NCI-H2171 treated with DMSO at 0.1 percent for 48 hours (cell line): ENCODE measurements around the gene SHC4.
"Not testable (repeated sequence)": the region's sequence is repeated elsewhere in the genome, so short reads cannot be mapped to it uniquely, and the experiment has no call there.

Experiments used
- DNase-seq: peaks from one replicate; lab custom pipeline; 2025; lab: John Stamatoyannopoulos, UW

Gene SHC4

DNA sequence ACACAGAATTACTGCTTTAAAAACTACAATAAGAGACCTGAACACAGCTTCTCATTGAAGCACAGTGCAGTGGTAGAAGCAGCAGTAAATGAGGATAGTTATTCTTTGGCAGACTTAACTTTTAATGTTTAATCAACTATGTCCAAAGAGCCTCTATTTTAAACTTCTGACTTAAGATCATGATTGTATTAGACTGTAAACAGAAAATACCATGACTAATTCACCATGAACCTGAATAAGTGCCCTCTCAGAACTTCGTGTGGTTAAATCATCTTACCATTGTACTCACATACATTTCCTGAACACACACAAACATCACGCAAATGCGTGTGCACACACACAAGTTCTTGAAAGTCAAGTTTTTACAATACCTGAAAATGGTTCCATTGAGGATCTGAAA, 166.8 kb downstream of the SHC4 start:
- no peak for DNase-seq

DNA sequence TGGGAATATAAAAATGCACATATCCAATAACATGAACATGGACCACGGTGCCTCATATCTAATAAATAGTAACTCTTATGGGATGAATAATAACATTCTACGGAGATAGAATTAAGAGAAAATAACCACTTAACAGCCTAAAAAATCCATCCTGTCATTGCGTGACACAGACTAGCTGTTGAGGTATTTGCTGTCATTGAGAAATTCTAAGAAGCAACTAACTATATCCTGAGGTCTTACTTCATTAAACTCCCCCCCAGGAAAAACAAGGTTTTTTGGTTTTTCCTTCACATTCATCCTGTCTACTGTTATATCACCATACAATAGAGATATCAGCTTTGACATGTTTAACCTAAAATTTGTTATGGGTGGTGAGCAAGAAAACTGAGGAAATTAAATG, 167.2 kb downstream of the SHC4 start:
- no peak for DNase-seq

DNA sequence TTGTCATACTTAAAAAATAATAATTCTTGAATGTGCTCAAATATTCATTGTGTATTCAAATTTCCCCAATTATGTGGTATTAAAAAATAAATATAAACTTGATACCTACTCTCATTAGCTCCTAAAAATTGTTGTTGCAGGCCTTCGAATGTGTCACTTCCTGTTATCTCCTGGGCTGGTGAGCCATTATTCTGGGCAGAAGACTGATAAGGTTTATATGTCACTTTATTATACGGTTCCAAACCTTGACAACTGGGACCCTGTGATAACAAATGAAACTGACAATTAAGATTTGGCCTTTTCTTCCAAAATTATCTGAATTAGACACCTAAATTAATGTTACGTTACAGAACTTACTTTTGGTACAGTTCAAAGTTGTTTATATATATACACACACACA, 167.8 kb downstream of the SHC4 start:
- no peak for DNase-seq

DNA sequence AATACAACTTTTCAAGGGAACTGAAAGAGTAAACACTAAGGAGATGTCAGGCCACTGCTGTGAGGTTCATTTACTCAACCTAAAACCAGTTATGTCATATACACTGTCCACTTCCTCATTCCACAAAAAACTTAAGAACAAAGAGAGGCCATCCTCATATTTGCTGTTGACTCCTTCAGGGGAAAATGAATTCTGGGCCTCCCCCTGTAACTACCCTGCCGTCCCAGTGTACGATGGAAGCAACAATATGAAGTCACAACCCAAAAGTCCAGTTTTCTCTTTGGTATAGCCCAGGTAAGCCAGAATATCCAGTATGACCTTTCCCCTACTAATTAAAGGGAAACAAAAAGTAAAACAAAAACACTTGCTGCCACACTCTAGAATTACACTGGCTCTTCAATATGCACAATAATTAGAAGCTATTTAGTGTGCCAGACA, 169.0 kb downstream of the SHC4 start:
- no peak for DNase-seq

DNA sequence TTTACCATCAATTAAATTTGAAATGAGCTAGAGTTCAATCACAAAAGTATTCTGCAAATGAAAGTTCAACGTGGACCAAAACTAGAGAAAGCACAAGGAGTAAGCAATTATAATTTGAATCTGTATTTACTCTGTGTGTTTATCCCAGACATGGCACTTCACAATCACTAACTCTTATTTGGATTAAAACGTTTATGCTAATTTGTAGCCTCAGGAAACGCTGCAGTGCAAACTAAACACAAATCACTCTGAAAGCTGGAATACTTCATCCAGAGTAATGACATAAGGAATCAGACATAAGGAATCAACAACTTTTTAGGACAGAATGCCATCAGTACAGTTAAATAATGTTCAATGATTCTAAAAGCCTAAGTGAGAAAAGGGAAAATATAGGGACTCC, 171.3 kb downstream of the SHC4 start:
- no peak for DNase-seq

DNA sequence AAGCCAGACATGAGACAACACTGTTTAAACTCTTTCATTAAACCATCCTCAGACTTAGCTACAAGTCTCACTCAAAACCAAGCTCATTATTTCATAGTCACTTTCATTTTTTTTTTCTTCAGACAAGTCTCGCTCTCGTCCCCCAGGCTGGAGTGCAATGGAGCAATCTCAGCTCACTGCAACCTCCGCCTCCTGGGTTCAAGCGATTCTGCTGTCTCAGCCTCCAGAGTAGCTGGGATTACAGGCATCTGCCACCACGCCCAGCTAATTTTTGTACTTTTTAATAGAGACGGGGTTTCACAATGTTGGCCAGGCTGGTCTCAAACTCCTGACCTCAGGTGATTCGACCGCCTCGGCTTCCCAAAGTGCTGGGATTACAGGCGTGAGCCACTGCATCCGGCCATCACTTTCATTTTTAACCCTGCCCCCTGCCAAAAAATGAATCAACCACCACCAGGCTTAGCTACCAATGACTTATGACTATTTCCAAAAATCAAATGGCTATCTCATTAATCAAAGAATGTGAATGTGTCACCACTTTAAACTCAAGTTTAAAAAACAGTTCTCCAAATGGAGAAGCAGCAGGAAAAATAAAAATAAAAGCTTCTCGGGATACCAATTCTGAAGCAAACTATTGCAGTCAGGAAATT, 173.1 kb downstream of the SHC4 start:
- DNase-seq: not testable (repeated sequence)

DNA sequence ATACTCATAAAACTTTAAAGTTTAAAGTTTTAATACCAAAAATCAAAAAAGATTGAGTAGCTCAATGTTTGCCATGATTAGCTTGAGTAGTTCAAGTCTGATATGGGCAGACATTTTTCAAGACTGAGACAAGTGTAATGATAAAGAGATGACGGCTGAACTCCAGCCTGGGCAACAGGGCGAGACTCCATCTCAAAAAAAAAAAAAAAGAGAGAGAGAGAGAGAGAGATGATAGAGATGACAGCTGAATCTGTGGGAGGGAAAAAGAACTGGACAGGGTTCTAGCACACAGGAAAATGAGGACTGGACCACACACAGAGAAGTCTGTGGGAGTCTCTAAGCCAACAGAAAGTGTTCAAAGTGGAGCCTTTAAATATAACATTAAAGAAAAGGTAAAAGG, 178.0 kb downstream of the SHC4 start:
- DNase-seq: no peak

- no peak for DNase-seq
Measured at GRCh38 chr15:48785195-48785594, 178.5 kb downstream of the SHC4 start.

- no peak for DNase-seq
Measured at GRCh38 chr15:48784756-48785155, 179.0 kb downstream of the SHC4 start.

DNA sequence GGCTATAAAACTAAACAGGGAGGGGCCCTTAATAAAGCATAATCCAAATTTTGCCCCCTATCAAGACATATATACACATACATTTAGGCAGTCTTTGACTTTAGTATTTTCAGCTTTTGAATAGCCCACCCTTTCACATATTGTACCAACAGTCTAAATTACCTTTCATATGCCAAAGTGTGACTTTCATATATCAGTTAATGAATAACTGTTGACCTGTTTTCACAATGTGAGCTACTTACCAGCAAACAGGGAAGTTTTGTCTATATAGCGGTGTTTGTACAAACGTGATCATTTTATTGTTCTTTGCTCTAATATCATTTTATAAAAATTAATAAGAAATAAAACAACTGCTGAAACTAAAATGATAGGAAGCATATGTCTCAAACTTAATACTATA, 180.8 kb downstream of the SHC4 start:
- DNase-seq: no peak

GRCh38 chr15:48781481-48782081, 182.1 kb downstream of the SHC4 start:
- DNase-seq: no peak

GRCh38 chr15:48781017-48781416, 182.7 kb downstream of the SHC4 start:
- DNase-seq: no peak

- DNase-seq: no peak
Measured at GRCh38 chr15:48778331-48778730, 185.4 kb downstream of the SHC4 start.

DNA sequence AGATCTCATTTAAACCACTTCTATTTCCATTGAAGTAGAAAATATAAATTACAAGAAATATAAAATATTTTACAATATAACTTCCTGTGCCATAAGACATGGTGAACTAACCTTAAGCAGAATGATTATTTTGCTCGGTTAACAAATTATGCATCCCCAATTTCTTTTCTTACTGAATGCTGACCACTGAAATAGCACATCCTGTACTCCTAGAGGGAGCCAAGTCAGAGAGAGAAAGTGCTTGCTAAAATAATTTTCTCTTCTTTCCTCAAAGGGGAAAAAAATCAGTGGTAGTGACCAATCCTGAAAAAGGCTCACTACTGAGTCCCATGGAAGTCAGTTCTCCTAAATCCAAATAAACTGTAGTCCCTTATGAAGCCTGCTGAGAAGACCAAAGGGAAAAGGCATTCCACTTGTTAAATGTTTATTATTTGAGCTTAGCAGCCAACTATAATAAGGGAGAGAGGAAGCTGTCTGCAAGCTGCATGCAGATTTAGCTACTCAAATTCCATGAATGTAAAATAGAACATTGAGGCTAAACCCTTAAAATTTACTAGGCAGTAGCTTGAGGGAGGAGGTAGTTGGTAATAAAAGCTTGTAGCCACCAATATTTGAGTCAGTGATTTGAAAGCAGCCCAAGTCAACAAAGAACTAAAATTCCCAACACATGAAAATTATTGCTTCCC, 185.9 kb downstream of the SHC4 start:
- no peak for DNase-seq

DNA sequence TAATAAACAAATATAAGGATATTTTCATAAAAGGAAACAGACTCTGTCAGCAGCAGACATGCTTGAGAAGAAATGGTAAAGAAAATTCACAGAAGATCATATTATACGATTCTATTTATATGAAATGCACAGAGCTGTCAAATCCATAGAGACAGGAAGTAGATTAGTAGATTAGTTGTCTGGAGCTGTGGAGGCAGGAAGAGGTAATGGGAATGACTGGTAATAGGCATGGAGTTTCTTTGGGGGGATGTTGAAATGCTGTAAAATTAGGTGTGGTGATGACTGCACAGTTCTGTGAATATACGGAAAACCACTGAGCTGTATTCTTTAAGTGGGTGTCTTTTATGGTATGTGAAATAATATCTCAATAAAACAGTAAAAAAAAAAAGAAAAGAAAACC, 188.2 kb downstream of the SHC4 start:
- no peak for DNase-seq

- no peak for DNase-seq
Measured at GRCh38 chr15:48774484-48774883, 189.2 kb downstream of the SHC4 start.
